GM12873 (cell line): ENCODE data around the gene MYO1E.

Experiments used
- TF ChIP-seq, protein P1 (sequence below): IDR thresholded peaks from 2 replicates; pipeline ENCODE4 v1.5.1; 2012; ENCODE audit warnings: low read depth, mild to moderate bottlenecking, moderate library complexity, low read length, control low read depth; ENCODE audit not compliant: insufficient read depth; ENCODE audit errors: missing control alignments

The MYO1E gene

DNA sequence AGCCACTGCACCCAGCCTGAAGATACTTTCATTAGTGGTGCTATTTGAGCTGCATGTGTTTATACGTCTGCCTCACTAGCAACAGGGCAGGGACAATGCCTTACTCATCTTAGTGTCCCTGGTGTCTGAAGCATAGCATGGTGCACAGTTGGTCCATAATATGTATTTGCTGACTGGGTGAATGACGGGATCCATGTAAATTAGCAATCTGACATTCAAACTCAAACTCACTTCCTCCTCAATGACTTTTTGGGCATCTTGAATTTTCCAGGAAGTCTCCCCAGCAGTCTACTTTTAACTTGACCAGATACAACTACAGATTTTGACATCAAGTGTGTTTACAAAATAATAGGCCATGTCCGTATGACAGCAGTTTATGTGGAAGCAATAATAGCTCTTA, 169.0 kb downstream of the MYO1E start:
- TF ChIP-seq, protein P1, sequence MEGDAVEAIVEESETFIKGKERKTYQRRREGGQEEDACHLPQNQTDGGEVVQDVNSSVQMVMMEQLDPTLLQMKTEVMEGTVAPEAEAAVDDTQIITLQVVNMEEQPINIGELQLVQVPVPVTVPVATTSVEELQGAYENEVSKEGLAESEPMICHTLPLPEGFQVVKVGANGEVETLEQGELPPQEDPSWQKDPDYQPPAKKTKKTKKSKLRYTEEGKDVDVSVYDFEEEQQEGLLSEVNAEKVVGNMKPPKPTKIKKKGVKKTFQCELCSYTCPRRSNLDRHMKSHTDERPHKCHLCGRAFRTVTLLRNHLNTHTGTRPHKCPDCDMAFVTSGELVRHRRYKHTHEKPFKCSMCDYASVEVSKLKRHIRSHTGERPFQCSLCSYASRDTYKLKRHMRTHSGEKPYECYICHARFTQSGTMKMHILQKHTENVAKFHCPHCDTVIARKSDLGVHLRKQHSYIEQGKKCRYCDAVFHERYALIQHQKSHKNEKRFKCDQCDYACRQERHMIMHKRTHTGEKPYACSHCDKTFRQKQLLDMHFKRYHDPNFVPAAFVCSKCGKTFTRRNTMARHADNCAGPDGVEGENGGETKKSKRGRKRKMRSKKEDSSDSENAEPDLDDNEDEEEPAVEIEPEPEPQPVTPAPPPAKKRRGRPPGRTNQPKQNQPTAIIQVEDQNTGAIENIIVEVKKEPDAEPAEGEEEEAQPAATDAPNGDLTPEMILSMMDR: no peak

DNA sequence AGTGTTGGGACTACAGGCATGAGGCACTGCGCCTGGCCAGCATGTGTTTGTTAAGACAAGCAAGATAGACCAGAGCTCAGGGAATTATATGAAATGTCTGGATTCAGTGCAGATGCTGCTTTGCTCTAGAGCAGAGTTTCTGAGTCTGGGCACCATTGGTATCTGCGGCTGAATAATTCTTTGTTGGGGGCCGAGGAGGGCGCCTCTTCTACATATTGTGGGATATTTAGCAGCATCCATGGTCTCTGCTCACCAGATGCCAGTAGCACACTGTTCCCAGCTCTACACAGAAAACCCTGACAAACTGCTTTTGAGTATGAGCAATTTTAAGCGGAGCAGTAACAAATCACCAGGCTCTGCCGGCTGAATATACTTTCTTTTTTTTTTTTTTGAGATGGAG, 169.7 kb downstream of the MYO1E start:
- TF ChIP-seq, protein P1: no peak

DNA sequence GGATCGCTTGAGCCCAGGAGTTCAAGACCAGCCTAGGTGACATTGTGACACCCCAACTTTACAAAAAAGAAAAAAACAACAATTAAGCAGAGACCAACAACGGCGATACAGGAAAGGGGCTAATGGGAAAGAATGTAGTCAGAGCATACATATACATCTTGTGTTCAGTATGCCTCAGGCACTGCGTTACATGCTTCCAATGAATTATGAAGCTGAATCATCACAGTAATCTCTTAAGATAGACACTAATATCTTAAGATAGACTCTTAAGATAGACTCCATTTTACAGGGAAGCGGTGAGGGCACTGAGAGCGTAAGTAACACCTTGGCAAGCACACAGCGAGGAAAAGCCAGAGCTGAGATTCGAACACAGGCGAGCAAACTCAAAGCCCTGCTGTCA, 172.1 kb downstream of the MYO1E start:
- TF ChIP-seq, protein P1: no peak

DNA sequence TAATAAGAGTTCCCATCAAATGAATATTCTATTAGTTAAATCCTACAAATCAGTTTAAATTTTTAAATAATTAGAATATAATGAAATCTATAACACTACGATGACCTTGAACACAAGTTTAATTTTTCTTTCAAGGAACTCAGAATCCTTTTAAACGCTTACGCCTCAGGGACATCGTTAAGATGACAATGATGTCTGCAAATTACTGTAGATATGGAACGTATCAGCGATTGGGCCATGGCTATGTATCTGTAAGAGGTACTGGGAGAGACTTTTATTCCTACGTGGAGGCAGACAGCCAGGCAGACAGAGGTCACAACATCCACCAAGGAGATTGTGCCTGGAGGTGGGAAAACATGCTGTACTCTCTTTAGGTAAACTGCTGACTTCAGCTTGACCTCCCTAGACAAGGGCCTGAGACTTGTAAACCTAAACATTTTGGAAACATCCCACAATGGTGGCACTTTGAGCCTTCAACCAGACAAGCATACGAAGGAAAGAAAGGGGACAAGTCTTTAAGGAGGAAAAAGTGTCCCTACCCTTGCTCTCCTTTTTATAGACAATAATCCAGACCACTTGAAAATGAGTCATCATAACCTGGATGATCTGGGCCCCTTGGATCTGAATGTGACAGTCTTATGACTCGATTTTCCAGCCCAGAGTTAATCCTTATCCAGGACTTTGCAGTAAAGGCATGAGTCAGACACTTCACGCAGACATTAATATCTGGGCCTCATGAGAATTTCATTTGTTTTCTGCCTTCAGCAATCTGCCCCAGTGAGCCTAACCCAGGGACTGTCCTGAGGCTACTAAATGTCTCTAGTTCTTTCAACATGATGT, 172.8 kb downstream of the MYO1E start:
- TF ChIP-seq, protein P1: no peak

DNA sequence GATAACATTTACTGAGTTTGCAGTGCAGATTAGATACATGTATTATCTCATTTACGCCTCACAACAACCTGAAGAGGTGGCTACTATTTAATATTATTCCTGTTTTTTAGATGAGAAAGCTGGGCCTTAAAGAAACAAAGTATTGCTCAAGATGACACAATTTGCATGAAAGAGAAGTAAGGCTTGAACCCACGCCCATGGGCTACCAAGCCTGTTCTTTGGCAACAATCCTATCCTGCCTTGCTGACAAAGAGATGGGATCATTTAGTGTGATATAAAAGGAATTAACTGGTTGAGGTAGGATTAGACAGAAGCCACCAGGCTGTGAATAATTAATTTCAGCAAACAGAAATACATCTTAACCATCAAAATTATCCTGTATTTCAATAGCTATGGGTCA, 175.2 kb downstream of the MYO1E start:
- TF ChIP-seq, protein P1: no peak

DNA sequence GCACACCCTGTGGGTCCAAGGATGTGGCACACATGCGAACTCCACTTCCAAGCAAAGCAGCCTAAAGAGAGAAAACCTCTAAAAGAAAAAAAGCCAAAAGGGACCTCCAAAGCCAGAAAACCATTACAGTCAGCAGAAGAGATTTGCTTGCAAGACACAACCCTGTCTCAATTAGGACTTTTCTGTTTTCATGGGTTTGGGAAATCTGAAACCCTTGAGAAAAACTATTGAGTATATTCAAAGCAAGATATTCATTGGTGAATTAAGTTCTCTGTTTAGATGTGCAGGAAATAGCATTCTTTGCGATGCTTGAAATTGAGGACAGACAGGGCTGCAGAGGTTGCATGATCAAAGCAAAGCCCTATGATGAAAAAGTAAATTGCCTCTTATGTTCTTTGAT, 176.3 kb downstream of the MYO1E start:
- TF ChIP-seq, protein P1: no peak

DNA sequence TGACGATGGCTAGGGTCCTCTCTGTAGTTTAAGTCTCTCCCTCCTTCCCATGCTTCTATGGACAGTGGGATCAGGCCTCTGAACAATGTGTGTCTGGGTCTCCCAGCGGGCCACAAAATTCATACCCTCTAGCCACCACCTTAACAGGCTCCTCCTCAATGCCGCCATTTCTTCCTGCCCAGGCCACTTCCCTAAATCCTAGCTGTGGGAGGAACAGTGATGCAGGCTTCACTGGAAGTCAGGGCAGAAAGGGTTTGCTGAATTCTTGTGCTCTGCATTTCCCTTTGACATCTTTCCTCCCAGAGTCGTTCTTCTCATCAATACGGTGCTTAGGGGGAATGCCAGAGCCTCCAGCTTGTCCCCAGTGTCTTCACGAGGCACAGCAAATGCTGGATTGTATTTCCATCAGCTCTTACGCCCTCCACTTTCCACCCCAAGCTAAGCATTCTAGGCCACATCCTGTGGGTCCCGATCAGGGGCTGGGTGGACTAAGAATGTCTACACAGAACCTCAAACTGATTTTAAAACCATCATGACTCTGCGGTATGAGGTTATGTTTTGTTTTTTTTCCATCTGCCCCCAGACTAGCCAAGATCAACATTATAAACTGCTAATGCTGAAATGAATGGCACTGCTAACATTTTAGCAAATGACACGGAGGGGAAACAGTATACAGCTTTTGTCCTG, 177.9 kb downstream of the MYO1E start:
- TF ChIP-seq, protein P1: no peak
